DLD1 (cell line): Measurements from ENCODE around the gene KLHL25.
"Not testable (repeated sequence)": the region's sequence is repeated elsewhere in the genome, so short reads cannot be mapped to it uniquely, and the experiment has no call there.

Source experiments
- in situ Hi-C: cut with HindIII; loops from 2 replicates; pipeline ENCODE4 v1.10.0; 2017; ENCODE audit warnings: low sequenced_read_pairs

Gene KLHL25, protein sequence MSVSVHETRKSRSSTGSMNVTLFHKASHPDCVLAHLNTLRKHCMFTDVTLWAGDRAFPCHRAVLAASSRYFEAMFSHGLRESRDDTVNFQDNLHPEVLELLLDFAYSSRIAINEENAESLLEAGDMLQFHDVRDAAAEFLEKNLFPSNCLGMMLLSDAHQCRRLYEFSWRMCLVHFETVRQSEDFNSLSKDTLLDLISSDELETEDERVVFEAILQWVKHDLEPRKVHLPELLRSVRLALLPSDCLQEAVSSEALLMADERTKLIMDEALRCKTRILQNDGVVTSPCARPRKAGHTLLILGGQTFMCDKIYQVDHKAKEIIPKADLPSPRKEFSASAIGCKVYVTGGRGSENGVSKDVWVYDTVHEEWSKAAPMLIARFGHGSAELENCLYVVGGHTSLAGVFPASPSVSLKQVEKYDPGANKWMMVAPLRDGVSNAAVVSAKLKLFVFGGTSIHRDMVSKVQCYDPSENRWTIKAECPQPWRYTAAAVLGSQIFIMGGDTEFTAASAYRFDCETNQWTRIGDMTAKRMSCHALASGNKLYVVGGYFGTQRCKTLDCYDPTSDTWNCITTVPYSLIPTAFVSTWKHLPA

DNA sequence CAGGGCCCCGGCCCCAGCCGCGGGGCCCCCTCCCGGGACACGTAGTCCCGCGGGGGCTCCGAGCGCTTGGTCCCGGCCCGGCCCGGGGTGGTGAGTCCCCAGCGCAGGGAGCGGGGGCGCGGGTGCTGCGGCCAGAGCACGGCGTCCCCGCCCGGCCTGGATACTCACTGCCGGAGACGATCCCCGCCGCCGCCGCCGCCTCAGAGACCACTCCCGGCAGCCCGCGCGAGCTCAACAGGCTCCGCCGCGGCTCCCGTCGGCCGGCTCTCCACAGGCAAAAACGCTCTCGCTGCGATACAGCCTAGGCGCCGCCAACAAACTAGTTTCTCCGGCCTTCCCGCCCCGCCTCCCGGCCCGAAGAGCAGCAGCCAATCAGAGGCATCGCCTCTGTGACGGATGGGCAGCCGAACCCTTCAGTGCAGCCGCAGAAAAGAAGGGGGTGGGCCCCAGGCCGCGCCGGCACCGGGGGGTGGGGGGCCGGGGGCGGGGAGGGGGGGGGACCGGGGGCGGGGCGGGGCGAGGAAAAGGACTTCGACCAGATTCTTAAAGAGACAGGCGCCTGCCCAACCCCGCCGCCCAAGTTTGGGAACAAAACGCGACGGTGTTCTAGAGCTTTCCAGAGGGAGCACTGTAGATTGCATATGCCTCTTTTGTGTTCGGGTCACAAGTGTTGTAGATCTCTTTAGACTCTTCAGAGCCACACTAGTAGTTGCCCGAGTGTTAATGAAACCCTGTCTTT, at the start of gene KLHL25:
Gene KLHL25, minus strand, starts transcription at position 328 of the 739 bp plus-strand sequence. CDS start 25,115 bp downstream, outside the sequence.
- in situ Hi-C loops: no loop called here

DNA sequence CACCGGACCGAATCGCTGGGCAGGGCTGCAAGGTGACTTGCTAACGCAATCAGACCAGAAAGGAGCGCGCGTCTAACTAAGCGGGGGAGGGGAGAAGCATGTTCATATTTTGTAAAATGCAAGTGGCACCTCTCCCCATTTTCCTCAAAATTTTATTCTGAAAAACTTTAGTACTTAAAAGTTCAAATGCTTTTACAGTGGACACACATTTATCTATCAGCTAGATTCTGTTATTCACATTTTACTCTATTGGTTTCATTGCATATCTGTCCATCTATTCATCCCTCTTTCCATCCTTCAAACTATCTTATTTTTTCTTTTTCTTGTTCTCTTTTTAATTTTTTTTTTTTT, 46.1 kb upstream of the KLHL25 start:
- in situ Hi-C loops: no loop called here

DNA sequence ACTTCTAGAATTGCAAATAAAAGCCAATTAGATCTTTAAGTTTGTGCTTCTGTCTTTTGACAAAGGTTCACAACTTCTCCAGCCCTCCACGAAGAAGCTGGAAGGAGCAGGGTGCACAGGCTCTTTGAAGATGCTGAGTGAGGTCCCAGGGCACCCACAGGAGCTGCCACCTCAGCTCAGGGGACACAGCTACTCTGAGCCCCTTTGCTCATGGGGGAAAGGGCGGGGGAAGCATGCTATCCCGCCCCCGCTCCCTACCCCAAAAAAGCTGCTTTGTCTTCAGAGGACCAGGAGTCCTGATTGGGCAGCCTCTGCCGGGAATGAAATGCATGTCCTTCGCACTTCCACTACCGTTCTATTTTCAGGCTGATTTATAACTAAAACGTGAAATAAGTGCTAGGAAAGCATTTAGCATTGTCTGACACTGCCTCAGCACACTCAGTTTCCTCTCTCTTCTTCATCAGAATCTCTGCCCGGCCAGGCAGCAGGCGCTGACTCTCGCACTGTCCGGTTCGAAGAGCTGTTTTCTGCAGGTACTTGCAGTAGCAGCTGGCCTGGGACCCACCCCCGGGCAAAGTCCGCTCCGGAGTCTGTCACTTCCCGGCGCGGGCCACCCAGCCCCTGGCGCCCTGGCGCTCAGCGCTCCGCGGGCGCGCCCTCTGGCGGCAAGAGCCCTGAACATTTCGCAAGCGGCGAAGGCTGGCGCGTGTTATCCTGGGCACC, 45.5 kb upstream of the KLHL25 start:
- in situ Hi-C loops: no loop called here

DNA sequence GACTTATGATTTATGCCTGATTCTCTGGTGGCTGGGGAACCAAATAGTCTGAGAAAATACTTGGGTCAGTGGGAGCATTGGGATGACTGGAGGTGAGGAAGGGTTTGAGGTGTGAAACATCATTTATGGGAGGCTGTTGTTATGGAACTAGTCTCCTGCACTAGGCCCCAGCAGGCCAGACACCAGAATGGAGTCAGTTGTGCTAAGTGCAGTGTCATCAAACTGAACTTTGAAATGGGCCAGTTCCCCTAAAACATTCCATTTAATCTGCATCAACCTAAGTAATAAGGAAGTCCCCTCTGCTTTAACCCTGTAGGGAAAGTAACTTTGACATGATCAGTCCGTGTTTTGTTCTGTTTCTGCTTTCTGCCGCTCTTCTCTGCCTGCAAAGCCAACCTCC, 44.9 kb upstream of the KLHL25 start:
- in situ Hi-C loops: no loop called here

DNA sequence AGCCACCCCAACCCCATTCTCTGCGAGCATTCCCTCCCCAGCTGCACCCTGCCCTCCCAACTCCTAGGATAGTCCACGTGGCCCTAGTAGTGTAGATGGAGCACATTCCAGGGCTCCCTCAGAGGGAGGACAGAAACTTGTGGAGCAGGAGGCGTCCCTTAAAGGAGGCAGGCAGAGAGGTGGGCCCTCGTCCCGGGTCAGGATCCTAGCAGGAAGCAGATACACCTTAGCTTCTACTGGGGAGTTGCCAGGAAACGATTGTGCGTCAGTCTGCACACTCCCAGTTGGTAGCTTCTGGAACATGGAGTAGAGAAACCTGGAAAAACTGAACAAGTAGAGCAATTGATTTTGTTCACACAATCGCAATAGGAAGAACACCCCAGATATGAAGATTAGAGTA, 43.9 kb upstream of the KLHL25 start:
- in situ Hi-C loops: no loop called here

DNA sequence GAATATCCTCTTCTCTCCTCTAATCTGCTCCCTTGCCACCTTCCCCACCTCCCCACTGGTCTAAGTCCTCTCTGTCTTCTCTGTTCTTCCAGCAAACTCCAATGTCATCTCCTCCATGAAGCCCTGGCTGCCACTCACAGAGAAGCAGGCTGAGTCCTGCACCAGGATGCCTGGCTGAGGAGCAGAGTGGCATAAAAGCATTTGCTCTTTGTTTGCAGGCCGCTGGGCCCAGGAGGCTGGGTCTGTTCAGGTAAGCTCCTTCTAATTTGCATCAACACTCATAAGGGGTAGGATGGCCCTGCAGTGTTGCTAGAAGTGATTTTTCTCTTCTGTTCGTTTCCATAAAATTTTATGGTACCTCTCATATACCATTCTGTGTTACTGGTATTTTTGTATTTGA, 43.2 kb upstream of the KLHL25 start:
- in situ Hi-C loops: no loop called here

DNA sequence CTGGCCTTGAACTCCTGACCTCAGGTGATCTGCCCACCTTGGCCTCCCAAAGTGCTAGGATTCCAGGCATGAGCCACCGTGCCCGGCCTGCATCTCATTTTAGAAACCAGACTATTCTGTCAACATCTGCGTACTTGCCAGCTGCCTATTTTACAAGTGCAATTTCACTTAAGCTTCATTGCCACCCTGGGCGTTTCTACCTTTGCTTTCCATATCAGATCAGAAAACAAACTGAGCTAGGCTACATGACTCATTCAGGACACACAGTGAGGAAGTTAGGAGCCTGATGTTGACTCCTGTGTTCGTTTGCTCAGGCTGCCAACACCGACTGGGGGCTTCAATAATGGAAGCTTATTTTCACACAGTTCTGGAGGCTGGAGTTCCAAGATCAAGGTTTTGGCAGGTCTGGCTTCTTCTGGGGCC, 42.3 kb upstream of the KLHL25 start:
- in situ Hi-C loops: no loop called here

DNA sequence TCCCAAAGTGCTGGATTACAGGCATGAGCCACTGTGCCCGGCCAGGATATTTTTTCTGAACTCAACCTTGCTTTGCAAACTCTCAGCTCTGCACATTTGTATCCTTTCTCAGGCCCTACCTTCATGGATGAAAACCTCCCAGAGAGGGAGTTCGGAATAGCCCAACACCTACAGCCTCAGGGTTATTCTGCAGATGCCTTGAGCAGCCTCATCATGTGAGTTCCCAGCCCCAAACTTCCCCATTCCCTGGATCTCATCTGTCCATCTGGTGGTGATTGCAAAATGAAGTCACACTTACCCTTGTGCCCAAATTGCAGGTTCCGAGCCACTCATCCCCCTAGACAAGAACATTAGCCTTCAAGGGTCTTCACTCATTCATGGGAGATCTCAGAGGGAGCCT, 39.9 kb upstream of the KLHL25 start:
- in situ Hi-C loops: no loop called here

DNA sequence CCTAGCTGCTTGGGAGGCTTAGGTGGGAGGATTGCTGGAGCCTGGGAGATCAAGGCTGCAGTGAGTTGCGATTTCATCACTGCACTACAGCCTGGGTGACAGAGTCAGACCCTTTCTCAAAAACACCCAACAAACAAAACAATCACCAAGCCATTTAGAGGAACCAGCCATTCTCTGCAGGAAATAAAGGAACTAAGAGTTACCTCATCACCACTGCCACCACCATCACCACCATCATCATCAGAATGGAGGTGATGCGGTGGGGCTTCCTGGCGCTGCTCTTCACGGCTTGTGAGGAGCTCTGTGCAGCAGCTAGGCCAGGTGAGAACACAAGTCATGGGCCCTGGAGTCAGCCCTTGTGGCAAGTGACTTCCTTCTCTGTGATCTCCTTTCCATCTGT, 37.7 kb upstream of the KLHL25 start:
- in situ Hi-C loops: no loop called here

DNA sequence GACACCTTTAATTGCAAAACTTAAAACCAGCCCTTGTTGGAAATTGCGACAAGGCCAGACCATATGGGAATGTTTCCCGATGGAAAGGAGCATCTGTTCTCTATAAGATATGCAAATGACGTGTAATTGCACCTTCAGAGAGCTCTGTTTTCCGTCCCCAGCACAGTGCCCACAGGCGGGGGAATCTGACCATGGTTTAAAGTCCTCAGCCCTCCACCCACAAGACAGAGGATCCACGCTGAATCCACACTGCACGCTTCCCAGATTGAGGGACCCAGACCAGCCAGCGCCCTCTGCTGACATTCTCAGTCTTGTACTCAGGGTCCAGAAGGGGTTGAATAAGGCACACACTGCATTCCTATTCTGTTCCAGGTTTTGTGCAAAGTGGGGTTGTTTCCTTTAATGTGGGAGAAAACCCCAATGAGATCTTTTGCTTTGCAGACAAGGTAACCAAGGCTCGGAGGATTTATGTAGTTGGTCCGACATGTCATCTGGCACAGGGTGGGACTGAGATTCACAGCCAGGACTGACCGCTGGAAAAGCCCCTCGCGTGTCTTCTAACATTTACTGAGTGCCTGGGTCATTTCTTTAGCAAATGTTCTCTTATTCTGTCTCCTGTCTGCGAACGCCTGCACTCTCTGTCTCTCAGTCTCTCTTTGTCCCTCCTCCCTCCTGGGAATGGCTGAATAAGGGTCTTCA, 36.8 kb upstream of the KLHL25 start:
- in situ Hi-C loops: no loop called here

DNA sequence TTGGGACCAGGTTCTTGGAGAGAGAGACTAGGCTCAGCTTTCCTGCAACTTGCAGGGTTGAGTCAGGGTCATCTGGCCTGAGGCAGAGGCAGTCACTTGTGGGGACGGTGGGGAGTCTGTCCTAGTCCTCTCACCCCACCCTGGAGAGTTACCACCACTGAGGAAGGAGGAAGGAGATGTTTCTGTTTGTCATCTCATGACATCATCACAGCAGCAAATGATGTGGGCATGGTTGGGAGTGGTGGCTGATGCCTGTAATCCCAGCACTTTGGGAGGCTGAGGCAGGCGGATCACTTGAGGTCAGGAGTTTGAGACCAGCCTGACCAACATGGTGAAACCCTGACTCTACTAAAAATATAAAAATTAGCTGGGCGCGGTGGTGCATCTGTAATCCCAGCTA, 35.0 kb upstream of the KLHL25 start:
- in situ Hi-C loops: not testable (repeated sequence)

DNA sequence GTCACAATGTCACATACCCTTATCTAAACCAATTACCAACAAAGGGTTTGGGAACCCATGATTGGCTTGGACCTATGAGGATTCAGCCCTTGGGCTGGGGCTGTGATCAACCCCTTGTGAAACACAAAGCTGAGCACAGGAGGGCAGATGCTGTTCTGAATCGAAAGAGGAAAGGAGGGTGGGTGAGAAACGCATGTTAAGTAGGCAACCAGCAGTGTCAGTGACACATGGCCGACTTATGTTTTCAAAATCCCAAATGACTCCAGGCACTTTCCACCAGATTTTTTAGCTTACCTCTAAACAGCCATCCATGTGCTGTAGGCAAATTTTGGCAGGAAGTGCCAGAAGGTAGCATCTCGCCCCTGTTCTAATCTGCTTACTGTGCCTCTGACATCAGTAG, 34.1 kb upstream of the KLHL25 start:
- in situ Hi-C loops: no loop called here

DNA sequence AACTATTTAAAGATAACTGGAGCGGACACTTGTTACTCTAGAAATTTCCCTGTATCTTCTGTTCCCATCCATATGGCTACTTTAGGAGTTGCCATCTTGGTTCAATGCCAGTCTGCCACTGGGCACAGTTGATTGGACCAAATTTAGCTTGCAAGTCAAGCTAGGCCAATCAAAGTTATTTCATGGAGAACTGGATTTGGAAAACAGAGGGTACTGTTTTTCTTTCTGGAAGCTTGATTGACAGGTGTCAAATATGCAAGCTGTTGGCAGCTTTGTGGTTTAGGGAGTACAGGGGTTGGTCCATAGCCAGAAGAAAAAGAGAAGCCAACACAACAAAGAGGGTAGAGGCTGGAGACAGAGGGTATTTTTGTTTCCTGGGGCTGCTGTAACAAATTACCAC, 33.4 kb upstream of the KLHL25 start:
- in situ Hi-C loops: no loop called here

DNA sequence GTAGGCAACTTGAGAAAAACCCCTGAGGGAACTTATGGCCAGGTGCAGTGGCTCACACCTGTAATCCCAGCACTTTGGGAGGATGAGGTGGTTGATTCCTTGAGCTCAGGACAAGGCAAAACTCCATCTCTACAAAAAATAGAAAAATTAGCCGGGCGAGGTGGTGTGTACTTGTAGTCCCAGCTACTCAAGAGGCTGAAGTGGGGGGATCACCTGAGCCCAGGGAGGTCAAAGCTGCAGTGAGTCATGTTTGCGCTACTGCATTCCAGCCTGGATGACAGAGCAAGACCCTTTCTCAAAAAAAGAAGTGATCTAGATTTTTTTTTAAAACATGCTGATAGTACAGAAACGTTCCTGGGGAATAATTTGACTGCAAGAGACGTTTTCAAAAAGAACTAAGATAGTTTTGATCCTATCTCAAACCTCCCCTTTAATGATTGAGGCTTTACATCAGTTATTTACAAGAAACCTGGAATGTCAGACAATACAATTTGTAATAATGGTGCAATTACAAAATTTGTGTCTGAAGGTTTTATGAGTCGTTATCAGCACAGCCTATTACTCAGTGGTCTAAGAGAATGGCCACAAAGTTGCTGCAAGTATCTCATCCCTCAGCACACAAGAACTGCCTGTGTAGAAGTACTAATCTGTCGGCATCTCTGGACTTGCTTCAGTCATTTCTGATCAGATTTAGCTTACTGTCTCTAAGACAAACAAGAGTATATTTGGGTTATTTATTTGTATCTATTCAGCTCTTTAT, 32.2 kb upstream of the KLHL25 start:
- in situ Hi-C loops: no loop called here

DNA sequence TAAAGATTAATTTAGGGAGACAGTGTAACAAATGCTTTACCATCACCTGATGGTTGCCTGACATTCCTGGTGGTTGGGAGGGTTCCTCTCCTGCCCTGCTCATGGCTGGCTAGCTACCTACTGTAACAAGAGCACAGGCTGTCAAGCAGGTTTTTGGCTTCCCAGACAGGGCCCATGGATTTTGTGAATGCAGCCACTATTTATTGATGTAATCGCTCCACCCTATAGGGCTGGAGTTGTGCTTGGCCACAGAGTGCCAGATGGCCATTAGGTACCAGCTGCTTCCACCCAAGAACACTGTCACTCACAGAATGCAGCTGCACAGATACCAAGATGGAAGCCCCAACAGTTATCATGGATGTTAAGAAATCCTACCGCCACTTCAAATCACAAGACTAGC, 31.0 kb upstream of the KLHL25 start:
- in situ Hi-C loops: no loop called here

DNA sequence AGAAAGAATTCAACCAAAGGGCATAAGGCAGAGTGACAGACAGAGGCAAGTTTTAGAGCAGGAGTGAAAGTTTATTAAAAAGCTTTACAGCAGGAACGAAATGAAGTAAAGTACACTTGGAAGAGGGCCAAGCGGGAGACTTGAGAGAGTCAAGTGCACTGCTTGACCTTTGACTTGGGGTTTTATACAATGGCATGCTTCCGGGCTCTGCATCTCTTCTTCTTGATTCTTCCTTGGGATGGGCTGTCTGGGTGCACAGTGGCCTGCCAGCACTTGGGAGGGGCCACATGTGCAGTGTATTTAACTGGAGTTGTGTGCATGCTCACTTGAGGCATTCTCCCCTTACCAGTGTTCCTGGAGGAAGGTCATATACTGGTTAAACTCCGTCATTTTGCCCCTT, 30.4 kb upstream of the KLHL25 start:
- in situ Hi-C loops: no loop called here

DNA sequence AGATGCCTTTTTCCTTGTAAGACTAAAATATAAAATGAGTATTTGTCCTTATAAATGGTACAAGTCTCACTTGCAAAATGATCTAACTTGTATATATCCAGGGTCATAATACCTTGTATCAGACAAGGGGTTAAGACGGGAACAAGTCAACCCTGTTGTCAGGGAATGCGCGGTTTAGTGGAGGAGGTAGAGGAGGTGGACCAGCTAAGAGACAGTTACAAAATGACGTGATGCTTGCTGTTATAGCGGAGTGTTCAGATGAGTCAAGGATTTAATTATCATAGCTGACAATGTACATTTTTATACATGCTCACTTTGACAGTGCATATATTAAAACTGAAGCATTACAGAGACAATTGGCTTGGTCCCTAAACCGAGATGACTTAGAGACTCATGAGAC, 26.8 kb upstream of the KLHL25 start:
- in situ Hi-C loops: no loop called here

DNA sequence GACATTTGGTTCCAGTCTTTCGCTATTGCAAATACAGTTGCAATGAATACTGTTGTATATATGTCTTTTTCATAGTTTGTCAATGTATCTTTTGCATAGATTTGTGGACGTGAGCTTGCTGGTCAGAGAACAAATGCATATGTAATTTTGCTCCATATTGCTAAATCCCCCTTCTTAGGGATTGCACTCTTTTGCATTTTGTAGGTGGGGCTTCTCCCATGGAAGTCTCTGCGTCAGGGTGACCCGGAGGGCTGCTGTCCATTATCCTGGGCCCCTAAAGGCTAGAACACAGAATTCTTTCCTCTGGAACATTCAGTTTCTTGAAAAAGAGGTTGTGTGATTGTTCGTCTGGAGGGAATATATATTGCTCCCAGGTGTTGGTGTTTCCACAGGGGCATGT, 25.2 kb upstream of the KLHL25 start:
- in situ Hi-C loops: no loop called here

DNA sequence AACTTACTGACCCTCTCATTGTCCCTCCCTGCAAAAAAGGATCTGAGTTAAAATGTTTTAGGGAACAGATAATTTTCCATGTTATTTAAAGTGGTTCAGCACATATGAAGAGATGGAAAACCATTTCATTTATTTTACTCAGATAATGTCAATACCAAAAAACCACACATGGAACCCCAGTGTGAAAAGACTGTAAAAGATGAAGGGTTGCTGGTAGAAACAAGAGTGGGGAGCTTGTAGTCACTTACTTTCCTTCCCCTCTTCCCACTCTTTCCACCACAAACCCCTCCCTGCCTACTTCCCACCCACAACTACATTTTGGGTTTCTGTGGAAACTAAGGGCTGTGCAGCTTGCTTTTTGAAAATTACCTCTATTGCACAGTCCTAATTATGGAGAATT, 18.5 kb upstream of the KLHL25 start:
- in situ Hi-C loops: no loop called here

DNA sequence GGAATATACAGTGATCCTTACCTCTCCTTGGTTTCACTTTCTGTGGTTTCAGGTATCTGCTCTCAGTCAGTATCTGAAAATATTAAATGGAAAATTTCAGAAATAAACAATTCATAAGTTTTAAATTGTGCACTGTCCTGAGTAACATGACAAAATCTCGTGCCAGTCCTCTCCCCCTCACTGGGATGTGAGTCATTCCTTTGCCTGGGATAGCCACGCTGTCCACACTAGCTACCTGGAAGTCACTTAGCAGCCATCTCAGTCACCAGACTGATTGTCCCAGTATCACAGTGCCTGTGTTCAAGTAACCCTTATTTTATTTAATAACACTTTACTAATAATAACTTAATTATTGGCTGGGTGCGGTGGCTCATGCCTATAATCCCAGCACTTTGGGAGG, 15.3 kb upstream of the KLHL25 start:
- in situ Hi-C loops: no loop called here
